GM21717 (cell line): Measurements from ENCODE around the gene INTS15.
"Not testable (repeated sequence)": the region's sequence is repeated elsewhere in the genome, so short reads cannot be mapped to it uniquely, and the experiment has no call there.

Experiments
- ATAC-seq: cut with Tn5 transposase; IDR thresholded peaks from one replicate; pipeline ENCODE4 v1.9.1; 2021; ENCODE audit warnings: mild to moderate bottlenecking, moderate library complexity; ENCODE audit not compliant: unreplicated experiment

The INTS15 gene

GRCh38 chr7:6576867-6577368, 12.9 kb upstream of the INTS15 start:
- not testable (repeated sequence) for ATAC-seq

GRCh38 chr7:6577369-6578113, 12.3 kb upstream of the INTS15 start, which contains the start of gene ZDHHC4:
Gene ZDHHC4, plus strand, starts transcription at chr7:6577454. Its CDS starts 3,108 bp downstream, at chr7:6580562.
- peak; percentile 97 for ATAC-seq

- ATAC-seq, result no peak
Measured at GRCh38 chr7:6578114-6579084, 11.4 kb upstream of the INTS15 start.

- ATAC-seq, result no peak
Measured at GRCh38 chr7:6579446-6579845, 10.4 kb upstream of the INTS15 start.

- ATAC-seq, result not testable (repeated sequence)
Measured at GRCh38 chr7:6585746-6586432, 3.9 kb upstream of the INTS15 start.

- no peak for ATAC-seq
Measured at GRCh38 chr7:6588566-6588965, 1.3 kb upstream of the INTS15 start.

GRCh38 chr7:6589151-6589828, 531 bp upstream of the INTS15 start:
- ATAC-seq, result no peak

- no peak for ATAC-seq
Measured at GRCh38 chr7:6590645-6591110, 857 bp downstream of the INTS15 start.

GRCh38 chr7:6600093-6600492, 10.3 kb downstream of the INTS15 start:
- ATAC-seq, result no peak

- ATAC-seq, result no peak
Measured at GRCh38 chr7:6604458-6604857, 14.6 kb downstream of the INTS15 start.

- no peak for ATAC-seq
Measured at GRCh38 chr7:6606866-6607583, 17.2 kb downstream of the INTS15 start.

- no peak for ATAC-seq
Measured at GRCh38 chr7:6607651-6608051, 17.8 kb downstream of the INTS15 start.

GRCh38 chr7:6608081-6608480, 18.3 kb downstream of the INTS15 start:
- no peak for ATAC-seq

- no peak for ATAC-seq
Measured at GRCh38 chr7:6608794-6609193, 19.0 kb downstream of the INTS15 start.

- no peak for ATAC-seq
Measured at GRCh38 chr7:6612819-6613218, 23.0 kb downstream of the INTS15 start.

GRCh38 chr7:6613706-6614105, 23.9 kb downstream of the INTS15 start:
- no peak for ATAC-seq

- no peak for ATAC-seq
Measured at GRCh38 chr7:6614953-6615722, 25.3 kb downstream of the INTS15 start, which contains the start of gene ZNF853. Gene ZNF853, plus strand, starts transcription at chr7:6615610. Its CDS starts 565 bp downstream, at chr7:6616175.

GRCh38 chr7:6615723-6616555, 26.1 kb downstream of the INTS15 start:
- ATAC-seq, result no peak
